Activated CD8-positive, alpha-beta T cell treated with anti-CD3 and anti-CD28 coated beads, Interleukin-2, amount 10 ng/mL, durations not matched to agents 7 days and 5 days (primary cell): ENCODE results near the gene PPFIA1. TPM values are rescaled to one million over a fixed set of nuclear protein-coding genes. Genes with fewer than 3 reads are reported as not detected.
A peak's percentile ranks its signal among the peaks of the same experiment; 100 is the strongest.

ENCODE experiments used
- ATAC-seq: fragments of 150-1000 bp; cut with Tn5 transposase; one replicate; pipeline ENCODE4 v1.10.0; 2021; ENCODE audit warnings: moderate library complexity
- CTCF ChIA-PET: fragments of 350-600 bp; sonication (Branson Sonifier 250); formaldehyde crosslinking; loops from one replicate; lab custom pipeline; 2021; ENCODE audit warnings: antibody characterized with exemption; lab: Charles Lee
- POLR2A ChIA-PET: fragments of 350-600 bp; sonication (Branson Sonifier 250); formaldehyde crosslinking; loops from one replicate; lab custom pipeline; 2021; ENCODE audit warnings: antibody characterized with exemption; lab: Charles Lee
- DNase-seq: peaks from one replicate; pipeline ENCODE4 v3.0.0-alpha.2; 2020
- H3K27ac Mint-ChIP-seq: one replicate; pipeline ENCODE4 v1.8.0; 2021; ENCODE audit warnings: mild to moderate bottlenecking, mixed read lengths
- H3K27me3 Mint-ChIP-seq: one replicate; pipeline ENCODE4 v1.8.0; 2021; ENCODE audit warnings: low read depth, mixed read lengths
- H3K36me3 Mint-ChIP-seq: one replicate; pipeline ENCODE4 v1.8.0; 2021; ENCODE audit warnings: low read depth, mixed read lengths
- H3K4me1 Mint-ChIP-seq: one replicate; pipeline ENCODE4 v1.8.0; 2021; ENCODE audit warnings: low read depth, mixed read lengths
- H3K4me3 Mint-ChIP-seq: one replicate; pipeline ENCODE4 v1.8.0; 2021; ENCODE audit warnings: mild to moderate bottlenecking, mixed read lengths
- H3K9me3 Mint-ChIP-seq: one replicate; pipeline ENCODE4 v1.8.0; 2022; ENCODE audit warnings: mixed read lengths; ENCODE audit not compliant: insufficient read depth
- total RNA-seq, 2 experiments: library from RNA; stranded (reverse); gene quantifications; one replicate each; pipeline ENCODE4 v1.2.3, GENCODE V29; 2021

Gene PPFIA1
- total RNA-seq, 2 experiments from 2014 or later, result 25.3 to 25.7 TPM

- CTCF ChIA-PET, result no interaction called here
These were observed 145.3 kb downstream of the PPFIA1 start for GRCh38 chr11:70415642-70416395.

GRCh38 chr11:70416881-70417280, 146.4 kb downstream of the PPFIA1 start:
- H3K27me3 Mint-ChIP-seq, result peaks cover 28% of the 10 kb centered on the region
- ATAC-seq (no peak), DNase-seq (no peak)
- ChIA-PET POLR2A (no interaction called here), CTCF (no interaction called here)
- H3K4me3 Mint-ChIP-seq, result no peak overlapping the region
- peaks cover 11% of the 10 kb centered on the region for H3K4me1 Mint-ChIP-seq
- H3K27ac Mint-ChIP-seq, result no peak overlapping the region
- no peaks in the 10 kb centered on the region for H3K36me3 Mint-ChIP-seq
- H3K9me3 Mint-ChIP-seq, result no peaks in the 10 kb centered on the region

More at GRCh38 chr11:70415642-70416395, 145.3 kb downstream of the PPFIA1 start:
- Mint-ChIP-seq H3K36me3 (no peaks in the 10 kb centered on the region), H3K27me3 (peaks cover 26% of the 10 kb centered on the region), H3K9me3 (no peaks in the 10 kb centered on the region), H3K4me1 (peaks cover 11% of the 10 kb centered on the region), H3K27ac (no peak overlapping the region), H3K4me3 (no peak overlapping the region)
- no peak for ATAC-seq
- POLR2A ChIA-PET, result no interaction called here
- no peak for DNase-seq

GRCh38 chr11:70418130-70418529, 147.6 kb downstream of the PPFIA1 start:
- H3K9me3 Mint-ChIP-seq, result no peaks in the 10 kb centered on the region
- H3K27me3 Mint-ChIP-seq, result peaks cover 26% of the 10 kb centered on the region
- H3K4me3 Mint-ChIP-seq, result no peak overlapping the region
- POLR2A ChIA-PET, result no interaction called here
- H3K27ac Mint-ChIP-seq, result no peak overlapping the region
- H3K4me1 Mint-ChIP-seq, result peaks cover 11% of the 10 kb centered on the region
- no peak for DNase-seq
- no peaks in the 10 kb centered on the region for H3K36me3 Mint-ChIP-seq
- ATAC-seq, result no peak
- CTCF ChIA-PET, result no interaction called here

GRCh38 chr11:70419307-70420007, 149.0 kb downstream of the PPFIA1 start:
- Mint-ChIP-seq H3K4me3 (no peak overlapping the region), H3K27ac (no peak overlapping the region), H3K4me1 (peaks cover 14% of the 10 kb centered on the region), H3K36me3 (no peaks in the 10 kb centered on the region), H3K27me3 (peaks cover 30% of the 10 kb centered on the region), H3K9me3 (no peaks in the 10 kb centered on the region)
- DNase-seq (no peak), ATAC-seq (no peak)
- POLR2A ChIA-PET, result no interaction called here
- CTCF ChIA-PET, result no interaction called here

- no peaks in the 10 kb centered on the region for H3K36me3 Mint-ChIP-seq
- H3K4me3 Mint-ChIP-seq, result no peak overlapping the region
- peaks cover 27% of the 10 kb centered on the region for H3K27me3 Mint-ChIP-seq
- no peak overlapping the region for H3K27ac Mint-ChIP-seq
- peaks cover 15% of the 10 kb centered on the region for H3K4me1 Mint-ChIP-seq
- ChIA-PET CTCF (no interaction called here), POLR2A (no interaction called here)
- no peaks in the 10 kb centered on the region for H3K9me3 Mint-ChIP-seq
- DNase-seq (no peak), ATAC-seq (no peak)
These were observed 149.5 kb downstream of the PPFIA1 start for GRCh38 chr11:70420008-70420464.

- POLR2A ChIA-PET, result no interaction called here
- ATAC-seq (no peak), DNase-seq (no peak)
- CTCF ChIA-PET, result no interaction called here
- H3K4me3 Mint-ChIP-seq, result no peak overlapping the region
- H3K4me1 Mint-ChIP-seq, result peaks cover 10% of the 10 kb centered on the region
- H3K9me3 Mint-ChIP-seq, result no peaks in the 10 kb centered on the region
- no peak overlapping the region for H3K27ac Mint-ChIP-seq
- no peaks in the 10 kb centered on the region for H3K36me3 Mint-ChIP-seq
- peaks cover 23% of the 10 kb centered on the region for H3K27me3 Mint-ChIP-seq
These were observed 150.0 kb downstream of the PPFIA1 start for GRCh38 chr11:70420496-70420895.

GRCh38 chr11:70421123-70421522, 150.6 kb downstream of the PPFIA1 start:
- Mint-ChIP-seq H3K27me3 (peaks cover 19% of the 10 kb centered on the region), H3K4me1 (peaks cover 5% of the 10 kb centered on the region), H3K9me3 (no peaks in the 10 kb centered on the region), H3K4me3 (no peak overlapping the region), H3K36me3 (no peaks in the 10 kb centered on the region), H3K27ac (no peak overlapping the region)
- ChIA-PET CTCF (no interaction called here), POLR2A (no interaction called here)
- peak; percentile 33 for DNase-seq
- no peak for ATAC-seq

- ATAC-seq, result no peak
- CTCF ChIA-PET, result no interaction called here
- Mint-ChIP-seq H3K27ac (no peak overlapping the region), H3K27me3 (peaks cover 16% of the 10 kb centered on the region), H3K4me1 (peaks cover 4% of the 10 kb centered on the region), H3K36me3 (no peaks in the 10 kb centered on the region), H3K9me3 (no peaks in the 10 kb centered on the region), H3K4me3 (no peak overlapping the region)
- POLR2A ChIA-PET, result no interaction called here
- no peak for DNase-seq
These were observed 152.4 kb downstream of the PPFIA1 start for GRCh38 chr11:70422692-70423522.

GRCh38 chr11:70423523-70424505, 153.3 kb downstream of the PPFIA1 start:
- Mint-ChIP-seq H3K36me3 (no peaks in the 10 kb centered on the region), H3K27ac (no peak overlapping the region), H3K4me1 (peaks cover 4% of the 10 kb centered on the region), H3K27me3 (peaks cover 16% of the 10 kb centered on the region), H3K4me3 (no peak overlapping the region), H3K9me3 (no peaks in the 10 kb centered on the region)
- DNase-seq, result peak; percentile 43
- ChIA-PET POLR2A (no interaction called here), CTCF (no interaction called here)
- no peak for ATAC-seq

- DNase-seq (no peak), ATAC-seq (no peak)
- ChIA-PET CTCF (no interaction called here), POLR2A (no interaction called here)
- Mint-ChIP-seq H3K4me3 (no peak overlapping the region), H3K4me1 (peaks cover 4% of the 10 kb centered on the region), H3K36me3 (no peaks in the 10 kb centered on the region), H3K27me3 (peaks cover 15% of the 10 kb centered on the region), H3K27ac (no peak overlapping the region), H3K9me3 (no peaks in the 10 kb centered on the region)
These were observed 154.4 kb downstream of the PPFIA1 start for GRCh38 chr11:70424765-70425344.

GRCh38 chr11:70427436-70427835, 156.9 kb downstream of the PPFIA1 start:
- H3K9me3 Mint-ChIP-seq, result no peaks in the 10 kb centered on the region
- POLR2A ChIA-PET, result no interaction called here
- H3K36me3 Mint-ChIP-seq, result no peaks in the 10 kb centered on the region
- no peak overlapping the region for H3K4me3 Mint-ChIP-seq
- no peak for DNase-seq
- H3K27ac Mint-ChIP-seq, result no peak overlapping the region
- ATAC-seq, result no peak
- CTCF ChIA-PET, result no interaction called here
- peaks cover 6% of the 10 kb centered on the region for H3K27me3 Mint-ChIP-seq
- peaks cover 4% of the 10 kb centered on the region for H3K4me1 Mint-ChIP-seq
